Lower leg skin (tissue), 3 donors: ENCODE results near the gene UBA7.

Experiments
- POLR2A ChIP-seq, 2 donors: fragments of 450-650 bp; IDR thresholded peaks; one replicate each; pipeline ENCODE4 v1.6.1; 2016 to 2017; ENCODE audit warnings: antibody characterized with exemption in 2 of 2, mild to moderate bottlenecking in 1 of 2, moderate library complexity in 1 of 2
- TF ChIP-seq, protein P1 (sequence below), 3 donors: fragments of 450-650 bp; IDR thresholded peaks; one replicate each; pipeline ENCODE4 v1.5.1; 2016; ENCODE audit warnings: antibody characterized with exemption in 3 of 3, mild to moderate bottlenecking in 3 of 3, moderate library complexity in 2 of 3

DNA sequence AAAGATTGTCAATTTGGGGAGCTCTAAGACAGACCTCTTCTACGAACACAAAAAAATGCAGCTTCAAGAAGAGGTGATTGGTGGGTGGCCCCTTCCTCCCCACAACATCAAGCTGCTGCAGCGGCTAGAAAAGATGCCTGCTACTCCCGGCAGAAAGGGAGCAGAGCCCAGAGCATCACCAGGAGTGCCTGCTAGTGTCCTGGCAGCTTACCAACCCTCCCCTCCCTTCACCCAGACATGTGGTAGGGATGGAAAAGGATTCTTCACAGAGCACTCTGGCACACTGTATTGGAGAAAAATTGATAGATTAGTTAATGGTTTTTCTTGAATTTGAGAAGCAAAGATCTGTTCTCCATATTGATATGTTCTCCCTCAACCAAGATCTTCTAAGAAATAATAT lies 38.2 kb downstream of the UBA7 start:
- no peak for TF ChIP-seq POLR2A (IDR thresholded peaks at IDR 0.05)
- TF ChIP-seq, protein P1, sequence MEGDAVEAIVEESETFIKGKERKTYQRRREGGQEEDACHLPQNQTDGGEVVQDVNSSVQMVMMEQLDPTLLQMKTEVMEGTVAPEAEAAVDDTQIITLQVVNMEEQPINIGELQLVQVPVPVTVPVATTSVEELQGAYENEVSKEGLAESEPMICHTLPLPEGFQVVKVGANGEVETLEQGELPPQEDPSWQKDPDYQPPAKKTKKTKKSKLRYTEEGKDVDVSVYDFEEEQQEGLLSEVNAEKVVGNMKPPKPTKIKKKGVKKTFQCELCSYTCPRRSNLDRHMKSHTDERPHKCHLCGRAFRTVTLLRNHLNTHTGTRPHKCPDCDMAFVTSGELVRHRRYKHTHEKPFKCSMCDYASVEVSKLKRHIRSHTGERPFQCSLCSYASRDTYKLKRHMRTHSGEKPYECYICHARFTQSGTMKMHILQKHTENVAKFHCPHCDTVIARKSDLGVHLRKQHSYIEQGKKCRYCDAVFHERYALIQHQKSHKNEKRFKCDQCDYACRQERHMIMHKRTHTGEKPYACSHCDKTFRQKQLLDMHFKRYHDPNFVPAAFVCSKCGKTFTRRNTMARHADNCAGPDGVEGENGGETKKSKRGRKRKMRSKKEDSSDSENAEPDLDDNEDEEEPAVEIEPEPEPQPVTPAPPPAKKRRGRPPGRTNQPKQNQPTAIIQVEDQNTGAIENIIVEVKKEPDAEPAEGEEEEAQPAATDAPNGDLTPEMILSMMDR (IDR thresholded peaks at IDR 0.05) = no peak
